Testis (tissue), 3 donors: ENCODE data around the gene NLRP13. TPM values are rescaled to one million over a fixed set of nuclear protein-coding genes. Genes with fewer than 3 reads are reported as not detected.

Experiments used
- DNase-seq: peaks from one replicate; pipeline ENCODE4 v3.0.0-alpha.2; 2019
- H3K27ac ChIP-seq, 2 donors: fragments of 200-600 bp; sonication (generic); one replicate each; pipeline ENCODE4 v1.5.1; 2019
- H3K27me3 ChIP-seq: fragments of 200-600 bp; sonication (generic); one replicate; pipeline ENCODE4 v1.5.1; 2019
- H3K36me3 ChIP-seq: fragments of 200-600 bp; sonication (generic); one replicate; pipeline ENCODE4 v1.5.1; 2017; ENCODE audit warnings: low read depth; ENCODE audit errors: missing control alignments
- H3K4me1 ChIP-seq: fragments of 200-600 bp; sonication (generic); one replicate; pipeline ENCODE4 v1.5.1; 2019
- H3K4me3 ChIP-seq, 2 donors: fragments of 200-600 bp; sonication (generic); one replicate each; pipeline ENCODE4 v1.5.1; 2017 to 2019
- H3K9me3 ChIP-seq: fragments of 200-600 bp; sonication (generic); one replicate; pipeline ENCODE4 v1.5.1; 2017
- POLR2A ChIP-seq: fragments of 450-650 bp; IDR thresholded peaks from one replicate; pipeline ENCODE4 v1.6.1; 2017; ENCODE audit warnings: antibody characterized with exemption, mild to moderate bottlenecking, moderate library complexity
- WGBS, 2 donors: methylation state at CpG; one replicate each; pipeline ENCODE4 v1.1.5; 2018; 5-methylcytosine and 5-hydroxymethylcytosine counted together
- intact Hi-C: fragments of 100-400 bp; cut with DNase I; formaldehyde crosslinking; loops from one replicate; pipeline ENCODE4 v1.15.1; 2023; ENCODE audit warnings: low total_unique reads
- polyA plus RNA-seq: library from polyadenylated mRNA; stranded (reverse); fragments of 350-450 nt; fragmentation: Illumina TruSeq; extraction: RNeasy Lipid Tissue Mini Kit (QIAGEN cat#74804); gene quantifications from one replicate; pipeline ENCODE4 v1.2.3, GENCODE V29; 2014; ENCODE audit warnings: low read depth, low replicate concordance; ENCODE audit not compliant: insufficient read depth
- total RNA-seq, 2 donors: library from RNA; depleted of rRNA; stranded (reverse); fragments of >200 nt; gene quantifications; one replicate each; pipeline ENCODE4 v1.2.3, GENCODE V29; 2016
- TF ChIP-seq, protein P1 (sequence below), 3 experiments: fragments of 450-650 bp in 2 of 3; fragments of 200-600 bp in 1 of 3; sonication (generic) in 1 of 3; IDR thresholded peaks; one replicate each; pipeline ENCODE4 v1.5.1; 2016 to 2019; ENCODE audit warnings: antibody characterized with exemption in 3 of 3, mild to moderate bottlenecking in 2 of 3, moderate library complexity in 1 of 3

The NLRP13 gene
- total and polyA plus RNA-seq, 3 donors from 2014 or later: 0.08 to 0.19 TPM; not detected in 1

DNA sequence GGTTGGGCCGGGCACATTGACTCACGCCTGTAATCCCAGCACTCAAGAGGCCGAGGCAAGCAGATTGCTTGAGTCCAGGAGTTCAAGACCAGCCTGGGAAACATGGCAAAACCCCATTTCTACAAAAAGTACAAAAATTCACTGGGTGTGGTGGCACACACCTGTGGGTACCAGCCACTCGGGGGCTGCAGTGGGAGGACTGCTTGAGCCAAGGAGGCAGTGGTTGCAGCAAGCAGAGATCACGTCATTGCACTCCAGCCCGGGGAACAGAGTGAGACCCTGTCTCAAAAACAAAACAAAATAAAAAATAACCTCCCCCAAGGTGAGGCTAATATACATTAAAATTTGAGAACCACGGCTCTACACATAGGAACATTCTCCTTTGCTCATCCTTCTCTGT, 24.9 kb downstream of the NLRP13 start:
- 81 to 84% methylated on average over 7 of the region's 7 CpGs for WGBS, 2 donors
- TF ChIP-seq, protein P1, sequence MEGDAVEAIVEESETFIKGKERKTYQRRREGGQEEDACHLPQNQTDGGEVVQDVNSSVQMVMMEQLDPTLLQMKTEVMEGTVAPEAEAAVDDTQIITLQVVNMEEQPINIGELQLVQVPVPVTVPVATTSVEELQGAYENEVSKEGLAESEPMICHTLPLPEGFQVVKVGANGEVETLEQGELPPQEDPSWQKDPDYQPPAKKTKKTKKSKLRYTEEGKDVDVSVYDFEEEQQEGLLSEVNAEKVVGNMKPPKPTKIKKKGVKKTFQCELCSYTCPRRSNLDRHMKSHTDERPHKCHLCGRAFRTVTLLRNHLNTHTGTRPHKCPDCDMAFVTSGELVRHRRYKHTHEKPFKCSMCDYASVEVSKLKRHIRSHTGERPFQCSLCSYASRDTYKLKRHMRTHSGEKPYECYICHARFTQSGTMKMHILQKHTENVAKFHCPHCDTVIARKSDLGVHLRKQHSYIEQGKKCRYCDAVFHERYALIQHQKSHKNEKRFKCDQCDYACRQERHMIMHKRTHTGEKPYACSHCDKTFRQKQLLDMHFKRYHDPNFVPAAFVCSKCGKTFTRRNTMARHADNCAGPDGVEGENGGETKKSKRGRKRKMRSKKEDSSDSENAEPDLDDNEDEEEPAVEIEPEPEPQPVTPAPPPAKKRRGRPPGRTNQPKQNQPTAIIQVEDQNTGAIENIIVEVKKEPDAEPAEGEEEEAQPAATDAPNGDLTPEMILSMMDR (IDR thresholded peaks at IDR 0.05): no peak
- TF ChIP-seq POLR2A: no peak
- H3K27me3 ChIP-seq: no peaks in the 10 kb centered on the region
- intact Hi-C loops: no loop called here
- no peaks in the 10 kb centered on the region for H3K4me1 ChIP-seq
- DNase-seq: no peak
- no peaks in the 10 kb centered on the region for H3K9me3 ChIP-seq
- no peak overlapping the region for H3K27ac ChIP-seq
- no peaks in the 10 kb centered on the region for H3K36me3 ChIP-seq
- H3K4me3 ChIP-seq: no peak overlapping the region

DNA sequence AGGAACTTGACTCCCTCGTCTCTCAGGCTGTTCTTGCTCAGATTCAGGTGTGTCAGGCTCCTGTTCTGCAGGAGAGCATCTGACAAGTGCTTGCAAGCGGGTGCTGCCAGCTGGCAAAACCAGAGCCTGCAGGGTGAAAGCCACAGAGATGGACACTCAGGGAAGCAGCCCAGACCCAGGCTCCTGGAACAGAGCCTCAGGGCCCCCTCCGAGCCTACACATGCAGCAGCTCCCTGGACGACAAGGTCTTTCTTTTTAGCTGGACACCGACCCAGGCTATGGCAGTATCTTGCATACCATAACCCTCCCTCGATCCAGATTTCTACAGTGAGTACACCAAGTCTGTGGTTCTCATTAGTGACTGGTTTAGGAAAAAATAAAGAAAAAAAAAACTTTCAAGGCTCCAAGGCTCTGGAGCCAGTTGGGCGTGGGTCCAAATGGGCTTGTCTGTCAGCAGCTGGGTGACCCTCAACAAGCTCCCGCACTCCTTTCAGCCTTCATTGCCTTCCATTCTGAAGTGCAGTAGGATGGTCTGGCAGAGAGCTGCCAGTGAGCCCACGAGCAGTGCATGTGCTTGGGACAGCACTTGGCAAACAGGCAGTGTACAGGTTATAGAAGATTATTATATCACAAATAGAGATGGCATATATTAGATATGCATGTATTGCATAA, 29.9 kb downstream of the NLRP13 start:
- Histone ChIP-seq H3K27me3 (no peaks in the 10 kb centered on the region), H3K4me1 (no peaks in the 10 kb centered on the region), H3K4me3 (no peak overlapping the region), H3K36me3 (no peaks in the 10 kb centered on the region), H3K9me3 (no peaks in the 10 kb centered on the region), H3K27ac (no peak overlapping the region)
- intact Hi-C loops: no loop called here
- no peak for DNase-seq
- TF ChIP-seq, protein P1 (IDR thresholded peaks at IDR 0.05): no peak
- TF ChIP-seq POLR2A: no peak
- 63 to 68% methylated on average over 9 of the region's 9 CpGs for WGBS, 2 donors

DNA sequence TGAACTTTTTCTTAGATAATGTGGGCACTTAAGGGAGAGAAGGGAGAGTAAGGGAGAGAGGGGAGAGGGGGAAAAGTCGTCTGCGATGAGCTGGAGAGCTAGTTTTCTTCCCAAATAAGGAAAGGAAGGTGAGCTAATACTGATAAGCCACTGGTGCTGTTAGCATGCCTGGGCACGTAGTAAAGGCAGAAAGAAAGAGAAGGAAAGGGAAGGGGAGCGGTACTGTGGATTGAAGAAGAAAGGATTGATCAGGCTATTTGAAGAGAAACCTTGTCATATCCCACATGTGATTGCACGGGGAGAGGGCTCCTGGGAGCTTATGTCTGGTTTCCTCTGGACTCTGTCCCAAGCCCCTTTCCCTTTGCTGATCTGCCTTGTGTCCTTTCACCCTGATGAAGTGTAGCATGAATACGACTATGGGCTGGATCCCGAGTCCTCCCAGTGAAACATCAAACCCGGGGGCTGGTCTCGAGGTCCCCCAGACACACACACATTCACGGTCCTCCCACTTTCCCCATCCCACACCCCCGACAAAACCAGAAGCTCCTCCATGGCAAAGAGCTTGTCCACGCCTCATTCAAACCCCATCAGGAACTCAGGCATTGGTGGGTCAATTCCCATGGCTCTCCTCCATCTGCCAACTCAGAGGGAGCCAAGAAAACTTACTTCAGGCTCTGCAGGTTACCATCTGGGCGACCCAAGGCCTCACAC, 30.6 kb downstream of the NLRP13 start:
- H3K27me3 ChIP-seq: no peaks in the 10 kb centered on the region
- H3K4me3 ChIP-seq: no peak overlapping the region
- H3K9me3 ChIP-seq: no peaks in the 10 kb centered on the region
- H3K36me3 ChIP-seq: no peaks in the 10 kb centered on the region
- intact Hi-C loops: no loop called here
- H3K4me1 ChIP-seq: no peaks in the 10 kb centered on the region
- DNase-seq: no peak
- no peak for TF ChIP-seq POLR2A
- TF ChIP-seq, protein P1 (IDR thresholded peaks at IDR 0.05): no peak
- no peak overlapping the region for H3K27ac ChIP-seq
- 55 to 56% methylated on average over 13 of the region's 13 CpGs for WGBS, 2 donors

- WGBS, 2 donors: 78 to 82% methylated on average over 12 of the region's 12 CpGs
- Histone ChIP-seq H3K4me1 (no peaks in the 10 kb centered on the region), H3K4me3 (no peak overlapping the region), H3K9me3 (no peaks in the 10 kb centered on the region), H3K27ac (no peak overlapping the region), H3K36me3 (no peaks in the 10 kb centered on the region), H3K27me3 (no peaks in the 10 kb centered on the region)
- no peak for TF ChIP-seq POLR2A
- TF ChIP-seq, protein P1 (IDR thresholded peaks at IDR 0.05): no peak
- no peak for DNase-seq
- intact Hi-C loops: no loop called here
Measured at GRCh38 chr19:55898911-55899310, 33.2 kb downstream of the NLRP13 start.
